Natural killer cell (primary cell): Measurements from ENCODE around the gene TACC3. TPM values are rescaled to one million over a fixed set of nuclear protein-coding genes. Genes with fewer than 3 reads are reported as not detected.

ENCODE experiments used
- ATAC-seq, 3 donors: fragments of 150-1000 bp in 2 of 3; fragments of 200-7000 bp in 1 of 3; cut with Tn5 transposase; 1 replicate in 1 of 3; 2 replicates in 2 of 3; pipeline ENCODE4 v1.10.0; 2021; ENCODE audit warnings: mild to moderate bottlenecking in 2 of 3, moderate library complexity in 2 of 3
- DNase-seq, 2 donors: peaks; one replicate each; pipeline versions ENCODE4 v3.0.0 to v3.0.0-alpha.2; 2013 to 2021; ENCODE audit warnings: mixed read lengths in 1 of 2
- H3K27ac ChIP-seq: one replicate; pipeline ENCODE4 v1.5.1; 2013; ENCODE audit warnings: mild to moderate bottlenecking, low read length
- H3K27me3 ChIP-seq: one replicate; pipeline ENCODE4 v1.6.1; 2013; ENCODE audit warnings: low read length; ENCODE audit not compliant: control insufficient read depth, insufficient read depth
- H3K36me3 ChIP-seq: one replicate; pipeline ENCODE4 v1.6.1; 2013; ENCODE audit warnings: low read length; ENCODE audit not compliant: control insufficient read depth, insufficient read depth
- H3K4me1 ChIP-seq: one replicate; pipeline ENCODE4 v1.6.1; 2013; ENCODE audit warnings: low read length; ENCODE audit not compliant: control insufficient read depth, insufficient read depth
- H3K4me3 ChIP-seq: one replicate; pipeline ENCODE4 v1.5.1; 2013; ENCODE audit warnings: low read length
- H3K9me3 ChIP-seq: one replicate; pipeline ENCODE4 v1.6.1; 2013; ENCODE audit warnings: low read length; ENCODE audit not compliant: control insufficient read depth, insufficient read depth
- H3K27ac Mint-ChIP-seq, 2 donors: one replicate each; pipeline ENCODE4 v1.8.0; 2022; ENCODE audit warnings: mild to moderate bottlenecking in 2 of 2, mixed read lengths in 2 of 2, moderate library complexity in 1 of 2
- H3K27me3 Mint-ChIP-seq, 2 donors: one replicate each; pipeline ENCODE4 v1.8.0; 2022; ENCODE audit warnings: low read depth in 2 of 2, mixed read lengths in 2 of 2
- H3K36me3 Mint-ChIP-seq: one replicate; pipeline ENCODE4 v1.8.0; 2022; ENCODE audit warnings: mixed read lengths
- H3K4me1 Mint-ChIP-seq, 2 donors: one replicate each; pipeline ENCODE4 v1.8.0; 2022; ENCODE audit warnings: mixed read lengths in 2 of 2
- H3K4me3 Mint-ChIP-seq: one replicate; pipeline ENCODE4 v1.8.0; 2022; ENCODE audit warnings: mild to moderate bottlenecking, moderate library complexity, mixed read lengths
- H3K9me3 Mint-ChIP-seq, 2 donors: one replicate each; pipeline ENCODE4 v1.8.0; 2022; ENCODE audit warnings: mixed read lengths in 2 of 2
- CTCF ChIP-seq: fragments of 200-600 bp; IDR thresholded peaks from one replicate; pipeline ENCODE4 v1.8.0; 2022; ENCODE audit warnings: antibody characterized with exemption
- WGBS: methylation state at CpG from one replicate; pipeline ENCODE4 v1.1.7; 2013; ENCODE audit warnings: missing lambda C conversion rate; ENCODE audit not compliant: insufficient coverage; 5-methylcytosine and 5-hydroxymethylcytosine counted together
- intact Hi-C: fragments of 100-400 bp; cut with micrococcal nuclease; formaldehyde crosslinking; loops from one replicate; pipeline ENCODE4 v1.14.2; 2022
- total RNA-seq, 4 donors: library from RNA; stranded (reverse); fragments of 120-200 nt in 1 of 4; gene quantifications; one replicate each; pipeline versions ENCODE4 v1.2.3 to v1.2.4, GENCODE V29; 2013 to 2022

The TACC3 gene
- total RNA-seq, 3 donors from 2014 or later (not counting 1 experiment from before 2014, with no cell fraction given), result 23.4 to 43.7 (median 32.5) TPM

GRCh38 chr4:1752284-1753041, 31.1 kb downstream of the TACC3 start:
- Histone ChIP-seq H3K36me3 (no peaks in the 10 kb centered on the region), H3K9me3 (no peaks in the 10 kb centered on the region), H3K4me3 (no peak overlapping the region), H3K4me1 (peaks cover 24% of the 10 kb centered on the region), H3K27ac (no peak overlapping the region), H3K27me3 (no peaks in the 10 kb centered on the region)
- 26% methylated on average over 35 of the region's 35 CpGs for WGBS
- intact Hi-C loops, result no loop called here
- no peak overlapping the region for H3K4me3 Mint-ChIP-seq
- ATAC-seq, result no peak
- peak in 1 of 2 donors; percentile 38 for DNase-seq
- H3K4me1 Mint-ChIP-seq, result no peaks in the 10 kb centered on the region
- H3K36me3 Mint-ChIP-seq, result no peaks in the 10 kb centered on the region
- no peaks in the 10 kb centered on the region for H3K9me3 Mint-ChIP-seq
- TF ChIP-seq CTCF, result no peak
- no peaks in the 10 kb centered on the region for H3K27me3 Mint-ChIP-seq
- H3K27ac Mint-ChIP-seq, result no peak overlapping the region

GRCh38 chr4:1753294-1753696, 32.0 kb downstream of the TACC3 start:
- no peak for ATAC-seq
- no peaks in the 10 kb centered on the region for H3K4me1 Mint-ChIP-seq
- no peaks in the 10 kb centered on the region for H3K36me3 ChIP-seq
- H3K27me3 Mint-ChIP-seq, result no peaks in the 10 kb centered on the region
- peaks cover 22% of the 10 kb centered on the region for H3K4me1 ChIP-seq
- H3K9me3 ChIP-seq, result no peaks in the 10 kb centered on the region
- no peaks in the 10 kb centered on the region for H3K9me3 Mint-ChIP-seq
- H3K4me3 Mint-ChIP-seq, result no peak overlapping the region
- DNase-seq, result no peak
- H3K27ac Mint-ChIP-seq, result no peak overlapping the region
- WGBS, result 64% methylated on average over 10 of the region's 10 CpGs
- no peaks in the 10 kb centered on the region for H3K36me3 Mint-ChIP-seq
- no peaks in the 10 kb centered on the region for H3K27me3 ChIP-seq
- H3K4me3 ChIP-seq, result no peak overlapping the region
- no peak for TF ChIP-seq CTCF
- H3K27ac ChIP-seq, result no peak overlapping the region
- intact Hi-C loops, result no loop called here

GRCh38 chr4:1753697-1754311, 32.5 kb downstream of the TACC3 start:
- H3K36me3 Mint-ChIP-seq, result no peaks in the 10 kb centered on the region
- H3K4me3 ChIP-seq, result no peak overlapping the region
- H3K9me3 ChIP-seq, result no peaks in the 10 kb centered on the region
- 72% methylated on average over 15 of the region's 15 CpGs for WGBS
- H3K27me3 ChIP-seq, result no peaks in the 10 kb centered on the region
- no peak overlapping the region for H3K4me3 Mint-ChIP-seq
- no peak overlapping the region for H3K27ac ChIP-seq
- no peak overlapping the region for H3K27ac Mint-ChIP-seq
- no peak for TF ChIP-seq CTCF
- no peak for ATAC-seq
- H3K36me3 ChIP-seq, result no peaks in the 10 kb centered on the region
- H3K4me1 ChIP-seq, result peaks cover 18% of the 10 kb centered on the region
- H3K4me1 Mint-ChIP-seq, result no peaks in the 10 kb centered on the region
- intact Hi-C loops, result no loop called here
- no peaks in the 10 kb centered on the region for H3K27me3 Mint-ChIP-seq
- no peaks in the 10 kb centered on the region for H3K9me3 Mint-ChIP-seq
- no peak for DNase-seq
